Pancreas (tissue), 10 donors: ENCODE results near the gene AP5S1. TPM values are rescaled to one million over a fixed set of nuclear protein-coding genes. Genes with fewer than 3 reads are reported as not detected.

ENCODE experiments used
- ATAC-seq, 4 donors: fragments of 200-7000 bp; cut with Tn5 transposase; one replicate each; pipeline versions ENCODE4 v1.8.0 to v1.9.1; 2020; ENCODE audit warnings: mild to moderate bottlenecking in 4 of 4, moderate library complexity in 4 of 4
- DNase-seq, 6 donors: peaks; one replicate each; pipeline ENCODE4 v3.0.0-alpha.2; 2020
- FAIRE-seq: peaks from 2 replicates; lab custom pipeline; 2012; peaks lifted over from hg19 to GRCh38; lab: Jason Lieb, UNC
- H3K27ac ChIP-seq, 4 donors: fragments of 200-600 bp; sonication (generic); 1 replicate in 3 of 4; 2 replicates in 1 of 4; pipeline versions ENCODE4 v1.5.0 to v1.8.0; 2020
- H3K27me3 ChIP-seq, 4 donors: fragments of 200-600 bp; one replicate each; pipeline ENCODE4 v1.8.0; 2021
- H3K36me3 ChIP-seq, 3 donors: fragments of 200-600 bp; sonication (generic) in 1 of 3; one replicate each; pipeline versions ENCODE4 v1.5.0 to v1.8.0; 2020 to 2021
- H3K4me1 ChIP-seq, 3 donors: fragments of 200-600 bp; one replicate each; pipeline ENCODE4 v1.8.0; 2021
- H3K4me3 ChIP-seq, 4 donors: fragments of 200-600 bp; sonication (generic) in 2 of 4; one replicate each; pipeline versions ENCODE4 v1.5.0 to v1.8.0; 2020 to 2021
- H3K9me3 ChIP-seq, 4 donors: fragments of 200-600 bp; one replicate each; pipeline ENCODE4 v1.8.0; 2021
- CTCF ChIP-seq, 4 donors: fragments of 200-600 bp; sonication (generic) in 3 of 4; IDR thresholded peaks; one replicate each; pipeline versions ENCODE4 v1.5.0 to v1.8.0; 2021; ENCODE audit warnings: antibody characterized with exemption in 4 of 4
- WGBS, 2 donors: extraction: QIAGEN DNeasy Blood & Tissue Kit; methylation state at CpG; one replicate each; pipeline ENCODE4 v1.1.7; 2013; 5-methylcytosine and 5-hydroxymethylcytosine counted together
- intact Hi-C, 3 donors: fragments of 100-400 bp; cut with DNase I; formaldehyde crosslinking; loops; one replicate each; pipeline versions ENCODE4 v1.11.1 to v1.14.2; 2022
- polyA plus RNA-seq, 2 donors: library from polyadenylated mRNA; stranded (reverse); fragments of 200-250 nt; gene quantifications; one replicate each; pipeline ENCODE4 v1.2.3, GENCODE V29; 2013
- total RNA-seq, 6 donors: library from RNA; stranded (reverse); fragmentation: NEBNext Ultra II Directional in 4 of 6; extraction: Animal tissue kit (Norgen Biotek cat#: 25700) in 4 of 6; gene quantifications; one replicate each; pipeline versions ENCODE4 v1.2.1 to v1.2.4, GENCODE V29; 2021 to 2023
- donor health status: healthy with polysubstance abuse.
- donor health status: DM: no; HTN: no; CAD: no; lungs with moderate emphysema.
- donor health status: DM: no; HTN: no; CAD: no.
- donor health status: control.
- donor health status: control.
- donor health status: Bipolar disorder and iron deficiency.
- donor health status: DM: yes; HTN: yes; CAD: no.
- donor health status: DM: no; HTN: no; CAD: no.
- donor health status: DM: no; HTN: no; CAD: no.
- donor health status: DM: yes; HTN: yes; CAD: no.

AP5S1 gene
- total and polyA plus RNA-seq, 8 donors = 4.7 to 7.9 (median 6.8) TPM

- peak overlapping the region; percentile 51 to 80 (median 65) for H3K4me3 ChIP-seq
- no peak for TF ChIP-seq CTCF (IDR thresholded peaks at IDR 0.05)
- no peaks in the 10 kb centered on the region for H3K27me3 ChIP-seq
- ATAC-seq (peak in 1 of 4 donors; percentile 1), FAIRE-seq (no peak), DNase-seq (peak in 1 of 6 donors; percentile 40)
- H3K4me1 ChIP-seq = peaks cover 9 to 29% (median 21%) of the 10 kb centered on the region in 3 donors
- peak overlapping the region; percentile 98 to 100 (median 98) for H3K27ac ChIP-seq
- H3K9me3 ChIP-seq = no peaks in the 10 kb centered on the region
- intact Hi-C loops = loop anchor here in 1 of 3 donors (5.0 kb wide), 1 partner anchor 34 kb away; the partner anchor contains the start of gene CENPB
- H3K36me3 ChIP-seq = peaks cover 0 to 27% (median 19%) of the 10 kb centered on the region in 3 donors
- 26 to 35% methylated on average over 20 of the region's 20 CpGs for WGBS, 2 donors
Measured at GRCh38 chr20:3820901-3821727, 767 bp downstream of the AP5S1 start.

- no peak for TF ChIP-seq CTCF (IDR thresholded peaks at IDR 0.05)
- no peak for FAIRE-seq
- H3K9me3 ChIP-seq = no peaks in the 10 kb centered on the region
- 91 to 93% methylated on average over 14 of the region's 14 CpGs for whole genome bisulfite sequencing, 2 donors
- intact Hi-C loops = loop anchor here in 1 of 3 donors (5.0 kb wide), 1 partner anchor 35 kb away; the partner anchor contains the start of gene CENPB
- no peak overlapping the region for H3K27ac ChIP-seq
- ATAC-seq = no peak
- H3K4me1 ChIP-seq = peaks cover 9 to 29% (median 21%) of the 10 kb centered on the region in 3 donors
- no peak for DNase-seq
- H3K36me3 ChIP-seq = peaks cover 0 to 27% (median 19%) of the 10 kb centered on the region in 3 donors
- H3K4me3 ChIP-seq = no peak overlapping the region
- no peaks in the 10 kb centered on the region for H3K27me3 ChIP-seq
Measured at GRCh38 chr20:3821996-3822395, 1.6 kb downstream of the AP5S1 start.

- peaks cover 0 to 27% (median 19%) of the 10 kb centered on the region in 3 donors for H3K36me3 ChIP-seq
- H3K4me3 ChIP-seq = no peak overlapping the region
- no peak for ATAC-seq
- H3K9me3 ChIP-seq = no peaks in the 10 kb centered on the region
- H3K27me3 ChIP-seq = no peaks in the 10 kb centered on the region
- WGBS, 2 donors = 92 to 94% methylated on average over 20 of the region's 20 CpGs
- no peak for FAIRE-seq
- peak in 1 of 6 donors; percentile 72 for DNase-seq
- H3K27ac ChIP-seq = no peak overlapping the region
- H3K4me1 ChIP-seq = peaks cover 4 to 18% (median 15%) of the 10 kb centered on the region in 3 donors
- intact Hi-C loops = loop anchor here in 1 of 3 donors (5.0 kb wide), 1 partner anchor 37 kb away; the partner anchor contains the start of gene CENPB
- no peak for TF ChIP-seq CTCF (IDR thresholded peaks at IDR 0.05)
Measured at GRCh38 chr20:3823881-3824280, 3.5 kb downstream of the AP5S1 start.

- Histone ChIP-seq H3K4me3 (no peak overlapping the region), H3K27me3 (no peaks in the 10 kb centered on the region), H3K9me3 (no peaks in the 10 kb centered on the region), H3K36me3 (peaks cover 0 to 27% (median 19%) of the 10 kb centered on the region in 3 donors), H3K27ac (no peak overlapping the region), H3K4me1 (peaks cover 4 to 7% (median 7%) of the 10 kb centered on the region in 3 donors)
- no peak for TF ChIP-seq CTCF (IDR thresholded peaks at IDR 0.05)
- 80 to 81% methylated on average over 7 of the region's 7 CpGs for WGBS, 2 donors
- intact Hi-C loops = no loop called here
- ATAC-seq = no peak
- no peak for FAIRE-seq
- no peak for DNase-seq
Measured at GRCh38 chr20:3825526-3825925, 5.2 kb downstream of the AP5S1 start.
